GM18526 (cell line): ENCODE data around the gene CX3CR1.

Source experiments
- POLR2A ChIP-seq: IDR thresholded peaks from 3 replicates; pipeline ENCODE4 v1.6.1; 2011; ENCODE audit not compliant: insufficient read length; ENCODE audit errors: extremely low read depth

The CX3CR1 gene

DNA sequence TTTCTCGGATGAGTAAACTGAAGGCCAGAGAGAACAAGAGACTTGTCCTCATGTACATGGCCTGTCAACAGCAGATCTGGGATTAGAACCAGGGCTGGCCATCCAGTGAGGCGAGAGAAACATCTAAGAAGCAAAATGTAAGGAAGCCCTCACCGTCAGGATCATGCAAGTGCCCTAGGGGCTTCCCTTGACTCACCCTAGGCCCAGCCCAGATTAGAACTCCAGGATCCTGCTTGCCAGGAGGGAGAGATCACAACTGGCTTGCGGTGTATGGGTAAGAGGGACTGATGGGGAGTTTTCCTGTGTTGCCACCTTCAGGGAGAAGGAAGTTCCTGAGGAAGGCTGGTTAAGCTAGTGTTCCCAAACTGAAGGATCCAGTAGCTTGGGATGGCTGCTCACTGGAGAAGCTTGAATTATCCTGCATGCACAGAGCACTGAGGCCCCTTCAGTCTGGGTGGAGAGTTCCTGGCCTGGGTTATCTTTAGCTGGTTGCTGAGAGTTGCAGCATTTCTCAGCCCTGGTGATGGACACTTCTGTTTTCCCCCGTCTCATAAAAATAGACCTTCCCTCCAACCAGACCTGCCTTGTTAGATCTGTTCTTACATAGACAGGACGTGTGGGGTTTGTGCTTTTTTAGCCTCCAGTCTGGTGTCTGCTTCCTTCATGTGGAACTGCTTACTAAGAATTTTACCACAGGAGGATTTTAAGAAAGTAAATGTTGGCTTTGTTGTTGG lies 59.3 kb downstream of the CX3CR1 start:
- TF ChIP-seq POLR2A = no peak

DNA sequence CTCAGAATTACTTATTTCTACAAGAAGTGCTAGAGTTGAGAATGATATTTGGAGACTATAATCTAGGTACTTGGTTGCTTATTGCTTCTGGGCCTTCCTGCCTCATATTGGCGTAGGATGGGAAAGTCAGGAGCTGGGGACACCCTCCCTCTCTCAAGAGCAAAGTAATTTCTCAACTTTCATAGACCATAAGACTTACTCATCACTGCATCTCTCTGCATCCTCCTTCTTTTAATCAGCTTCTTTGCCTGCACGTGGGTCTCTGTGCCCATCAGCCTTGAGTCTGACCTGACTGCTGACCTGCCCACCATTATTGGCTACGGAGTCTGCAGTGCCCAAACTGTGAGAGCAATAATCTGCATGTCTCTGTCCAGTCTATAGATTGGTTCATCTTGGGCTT lies 60.1 kb downstream of the CX3CR1 start:
- TF ChIP-seq POLR2A = no peak

GRCh38 chr3:39216176-39216790 lies 63.6 kb downstream of the CX3CR1 start:
- no peak for TF ChIP-seq POLR2A

DNA sequence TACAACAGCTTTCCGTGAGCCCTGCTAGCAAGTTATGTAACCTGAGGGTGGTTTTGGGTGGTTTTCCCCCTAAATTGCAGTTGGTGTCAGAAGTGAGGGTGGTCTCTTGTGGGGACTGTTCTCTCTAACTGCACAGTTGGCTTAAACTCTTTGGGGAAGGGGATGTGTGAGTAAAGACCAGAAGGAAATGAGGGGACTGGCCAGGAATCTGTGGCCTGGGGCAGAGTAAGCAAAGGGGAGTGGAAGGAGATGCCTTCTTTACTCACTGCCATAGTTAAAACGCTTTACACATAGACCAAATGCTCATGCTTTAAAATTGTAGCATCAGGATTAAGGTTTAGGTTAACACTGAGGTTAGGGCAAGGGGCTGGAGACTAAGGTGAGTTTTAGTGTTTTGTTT lies 66.2 kb downstream of the CX3CR1 start:
- no peak for TF ChIP-seq POLR2A
